ENCODE results near the gene FGF19. TPM values are rescaled to one million over a fixed set of nuclear protein-coding genes. Genes with fewer than 3 reads are reported as not detected.

The FGF19 gene
- total RNA-seq, 1 experiment from 2014 or later = not detected

GRCh38 chr11:69652999-69653398 is 50.8 kb downstream of the FGF19 start:
- ChIA-PET POLR2A (ENCODE audit: unreplicated experiment) (no interaction called here), CTCF (no interaction called here)

GRCh38 chr11:69651834-69652620 is 51.8 kb downstream of the FGF19 start:
- Histone ChIP-seq H3K9ac (ENCODE audit: low read length) (no peak overlapping the region), H3K4me1 (ENCODE audit: insufficient read depth, low read length) (peaks cover 80% of the 10 kb centered on the region), H3K36me3 (ENCODE audit: low read depth, low read length) (peaks cover 63% of the 10 kb centered on the region), H3K27me3 (ENCODE audit: low read length) (no peaks in the 10 kb centered on the region), H3K79me2 (ENCODE audit: low read length) (peaks cover 39% of the 10 kb centered on the region), H3F3A (ENCODE audit: low read length, unreplicated experiment) (peaks cover 60% of the 10 kb centered on the region), H2AFZ (ENCODE audit: low read length) (no peak overlapping the region), H3K9me3 (ENCODE audit: low read length) (no peaks in the 10 kb centered on the region), H3K4me2 (ENCODE audit: low read length) (peak overlapping the region; percentile 2; the same call in 1 of the 2 replicates), H3K27ac (ENCODE audit: low read length) (no peak overlapping the region), H4K20me1 (ENCODE audit: low read length) (peaks cover 60% of the 10 kb centered on the region), H3K4me3 (ENCODE audit: low read length) (no peak overlapping the region), H3K9me2 (replicated peaks; ENCODE audit: low read length) (no peaks in the 10 kb centered on the region)
- ChIA-PET POLR2A (ENCODE audit: unreplicated experiment) (no interaction called here), CTCF (no interaction called here)
- no peak for ATAC-seq
- BruUV-seq (replicated peaks) = no TSS peak
- intact Hi-C loops (cut with micrococcal nuclease) = no loop called here
- TF ChIP-seq EZH2phosphoT487 (IDR thresholded peaks at IDR 0.05; ENCODE audit: borderline replicate concordance, low read length) = no peak
- TF ChIP-seq EZH2 (IDR thresholded peaks at IDR 0.05; ENCODE audit: low read length, unreplicated experiment) = no peak
- no peak for TF ChIP-seq CTCF (conservative IDR thresholded peaks at IDR 0.05; ENCODE audit: low read depth, low read length)
- DNase-seq = no peak

More at GRCh38 chr11:69652999-69653398, 50.8 kb downstream of the FGF19 start:
- BruUV-seq (replicated peaks) = no TSS peak
- H3K36me3 ChIP-seq (ENCODE audit: low read depth, low read length) = peaks cover 54% of the 10 kb centered on the region
- DNase-seq = no peak
- peaks cover 51% of the 10 kb centered on the region for H3F3A ChIP-seq (ENCODE audit: low read length, unreplicated experiment)
- H3K9me3 ChIP-seq (ENCODE audit: low read length) = no peaks in the 10 kb centered on the region
- intact Hi-C loops (cut with micrococcal nuclease) = no loop called here
- H2AFZ ChIP-seq (ENCODE audit: low read length) = no peak overlapping the region
- H3K4me2 ChIP-seq (ENCODE audit: low read length) = peak overlapping the region; percentile 48
- H4K20me1 ChIP-seq (ENCODE audit: low read length) = peaks cover 50% of the 10 kb centered on the region
- H3K4me3 ChIP-seq (ENCODE audit: low read length) = no peak overlapping the region
- H3K4me1 ChIP-seq (ENCODE audit: insufficient read depth, low read length) = peaks cover 72% of the 10 kb centered on the region
- no peak for TF ChIP-seq EZH2phosphoT487 (IDR thresholded peaks at IDR 0.05; ENCODE audit: borderline replicate concordance, low read length)
- TF ChIP-seq CTCF (conservative IDR thresholded peaks at IDR 0.05; ENCODE audit: low read depth, low read length) = no peak
- TF ChIP-seq EZH2 (IDR thresholded peaks at IDR 0.05; ENCODE audit: low read length, unreplicated experiment) = no peak
- peaks cover 29% of the 10 kb centered on the region for H3K79me2 ChIP-seq (ENCODE audit: low read length)
- no peak for ATAC-seq
- no peaks in the 10 kb centered on the region for H3K27me3 ChIP-seq (ENCODE audit: low read length)
- H3K9me2 ChIP-seq (replicated peaks; ENCODE audit: low read length) = no peaks in the 10 kb centered on the region
- no peak overlapping the region for H3K9ac ChIP-seq (ENCODE audit: low read length)
- H3K27ac ChIP-seq (ENCODE audit: low read length) = peak overlapping the region; percentile 87

- ATAC-seq (no peak), DNase-seq (no peak)
- no peak overlapping the region for H2AFZ ChIP-seq (ENCODE audit: low read length)
- H3K9me2 ChIP-seq (replicated peaks; ENCODE audit: low read length) = no peaks in the 10 kb centered on the region
- H3K4me3 ChIP-seq (ENCODE audit: low read length) = no peak overlapping the region
- TF ChIP-seq EZH2phosphoT487 (IDR thresholded peaks at IDR 0.05; ENCODE audit: borderline replicate concordance, low read length) (no peak), CTCF (conservative IDR thresholded peaks at IDR 0.05; ENCODE audit: low read depth, low read length) (no peak), EZH2 (IDR thresholded peaks at IDR 0.05; ENCODE audit: low read length, unreplicated experiment) (no peak)
- no peaks in the 10 kb centered on the region for H3K27me3 ChIP-seq (ENCODE audit: low read length)
- ChIA-PET CTCF (no interaction called here), POLR2A (ENCODE audit: unreplicated experiment) (no interaction called here)
- H4K20me1 ChIP-seq (ENCODE audit: low read length) = peaks cover 71% of the 10 kb centered on the region
- no peak overlapping the region for H3K27ac ChIP-seq (ENCODE audit: low read length)
- no peak overlapping the region for H3K9ac ChIP-seq (ENCODE audit: low read length)
- no TSS peak for BruUV-seq (replicated peaks)
- H3K4me1 ChIP-seq (ENCODE audit: insufficient read depth, low read length) = peaks cover 82% of the 10 kb centered on the region
- H3K79me2 ChIP-seq (ENCODE audit: low read length) = peaks cover 51% of the 10 kb centered on the region
- H3K9me3 ChIP-seq (ENCODE audit: low read length) = no peaks in the 10 kb centered on the region
- intact Hi-C loops (cut with micrococcal nuclease) = no loop called here
- peaks cover 69% of the 10 kb centered on the region for H3K36me3 ChIP-seq (ENCODE audit: low read depth, low read length)
- H3F3A ChIP-seq (ENCODE audit: low read length, unreplicated experiment) = peaks cover 69% of the 10 kb centered on the region
- H3K4me2 ChIP-seq (ENCODE audit: low read length) = no peak overlapping the region
Observed at GRCh38 chr11:69650832-69651344, 52.9 kb downstream of the FGF19 start.
